K562 (cell line): Measurements from ENCODE around the gene C3. TPM values are rescaled to one million over a fixed set of nuclear protein-coding genes. Genes with fewer than 3 reads are reported as not detected.

Experiments used
- ATAC-seq: fragments of 200-7000 bp; cut with Tn5 transposase; 3 replicates; pipeline ENCODE4 v1.9.1; 2020; ENCODE audit warnings: moderate library complexity
- BruUV-seq: library from RNA; stranded (reverse); fragments of 400-500 nt; replicated peaks from 2 replicates; lab custom pipeline; 2021; lab: Mats Ljungman, UMichigan
- CTCF ChIA-PET: fragments of 300-600 bp; formaldehyde crosslinking; extraction: SDS; loops from one replicate; lab custom pipeline; 2021; ENCODE audit warnings: low intra/inter-chr PET ratio; lab: Yijun Ruan, JAX
- POLR2A ChIA-PET: fragments of 300-600, 350-650 bp; sonication (Branson Sonifier 250); formaldehyde crosslinking; extraction: SDS; loops from one replicate; lab custom pipeline; 2021; ENCODE audit warnings: antibody characterized with exemption, inconsistent platforms; lab: Yijun Ruan, JAX
- DNase-seq, 4 experiments: peaks; one replicate each; pipeline versions ENCODE4 v3.0.0 to v3.0.0-alpha.2; 2011 to 2018; ENCODE audit warnings: low spot score in 3 of 4, mixed read lengths in 3 of 4; ENCODE audit errors: extremely low read depth in 1 of 4
- FAIRE-seq: peaks from 2 replicates; lab custom pipeline; 2011; peaks lifted over from hg19 to GRCh38; lab: Jason Lieb, UNC
- H2AFZ ChIP-seq: 2 replicates; pipeline ENCODE4 v1.6.0; 2011; ENCODE audit warnings: low read depth, low read length, control low read depth, inconsistent platforms
- H3K27ac ChIP-seq: fragments of 200-600 bp; 3 replicates; pipeline ENCODE4 v1.8.0; 2011; ENCODE audit warnings: low read depth, mild to moderate bottlenecking, control low read depth, inconsistent platforms, low read length, moderate library complexity, mixed read lengths; ENCODE audit errors: extremely low read depth
- H3K27me3 ChIP-seq, 2 experiments: fragments of 300-600 bp in 1 of 2; 2 replicates in 1 of 2; 3 replicates in 1 of 2; pipeline versions ENCODE4 v1.6.0 to v1.8.0; 2011; ENCODE audit warnings: inconsistent platforms in 2 of 2, low read length in 2 of 2, mild to moderate bottlenecking in 1 of 2, mixed read lengths in 1 of 2, moderate library complexity in 1 of 2; ENCODE audit not compliant: control insufficient read depth in 2 of 2, insufficient read depth in 2 of 2
- H3K36me3 ChIP-seq: fragments of 300-600 bp; 3 replicates; pipeline ENCODE4 v1.8.0; 2011; ENCODE audit warnings: mild to moderate bottlenecking, low read length, inconsistent platforms; ENCODE audit not compliant: control insufficient read depth, insufficient read depth
- H3K4me1 ChIP-seq, 2 experiments: fragments of 200-600 bp in 1 of 2; replicated peaks in 1 of 2; 2 replicates in 1 of 2; 3 replicates in 1 of 2; pipeline versions ENCODE4 v1.5.1 to v1.8.0; 2011; ENCODE audit warnings: inconsistent platforms in 2 of 2, low read length in 2 of 2, mild to moderate bottlenecking in 1 of 2, mixed read lengths in 1 of 2, moderate library complexity in 1 of 2; ENCODE audit not compliant: control insufficient read depth in 2 of 2, insufficient read depth in 2 of 2
- H3K4me2 ChIP-seq: 2 replicates; pipeline ENCODE4 v1.6.1; 2011; ENCODE audit warnings: low read length, control low read depth, inconsistent platforms, mixed read lengths; ENCODE audit not compliant: insufficient read depth
- H3K4me3 ChIP-seq: fragments of 200-600 bp; sonication (generic), shearing (Covaris generic); 2 replicates; pipeline ENCODE4 v1.5.1; 2016; ENCODE audit warnings: control low read depth, inconsistent platforms
- H3K79me2 ChIP-seq: fragments of 200-600 bp; 3 replicates; pipeline ENCODE4 v1.8.0; 2011; ENCODE audit warnings: low read length, inconsistent platforms; ENCODE audit not compliant: control insufficient read depth, insufficient read depth
- H3K9ac ChIP-seq, 2 experiments: 2 replicates each; pipeline versions ENCODE4 v1.6.0 to v1.6.1; 2011; ENCODE audit warnings: low read depth in 2 of 2, low read length in 2 of 2, control low read depth in 1 of 2, inconsistent platforms in 1 of 2, mild to moderate bottlenecking in 1 of 2, mixed read lengths in 1 of 2; ENCODE audit not compliant: insufficient read depth in 1 of 2
- H3K9me1 ChIP-seq: one replicate; pipeline ENCODE4 v1.6.0; 2011; ENCODE audit warnings: inconsistent platforms, mild to moderate bottlenecking, low read length, moderate library complexity; ENCODE audit not compliant: control insufficient read depth, insufficient read depth
- H3K9me3 ChIP-seq: replicated peaks from 2 replicates; pipeline ENCODE4 v1.5.1; 2011; ENCODE audit warnings: low read depth, low read length, inconsistent platforms; ENCODE audit not compliant: control insufficient read depth, insufficient read depth
- H4K20me1 ChIP-seq: replicated peaks from 2 replicates; pipeline ENCODE4 v1.6.1; 2011; ENCODE audit warnings: low read length, inconsistent platforms, mixed read lengths; ENCODE audit not compliant: control insufficient read depth, insufficient read depth
- CBX2 ChIP-seq: fragments of 200-600 bp; sonication (generic); IDR thresholded peaks from one replicate; pipeline ENCODE4 v1.6.1; 2012; ENCODE audit warnings: mild to moderate bottlenecking, low read length, inconsistent platforms; ENCODE audit not compliant: insufficient read depth, poor library complexity, severe bottlenecking
- CTBP1 ChIP-seq: fragments of 450-650 bp; IDR thresholded peaks from 2 replicates; pipeline ENCODE4 v1.6.1; 2016; ENCODE audit warnings: borderline replicate concordance
- FOSL1 ChIP-seq: fragments of 200-800 bp; sonication (Bioruptor generic); conservative IDR thresholded peaks from 2 replicates; pipeline ENCODE4 v1.6.1; 2016; ENCODE audit warnings: missing genetic modification characterization, missing compliant biosample characterization
- HNRNPLL ChIP-seq: fragments of 200-400 bp; formaldehyde crosslinking; IDR thresholded peaks from 2 replicates; pipeline ENCODE4 v1.6.1; 2017; ENCODE audit warnings: low read length, low read depth, mild to moderate bottlenecking; ENCODE audit not compliant: poor library complexity, severe bottlenecking
- KAT2B ChIP-seq: IDR thresholded peaks from one replicate; pipeline ENCODE4 v1.6.1; 2012; ENCODE audit warnings: low read depth, mild to moderate bottlenecking, control low read depth, inconsistent platforms, low read length, moderate library complexity
- MAX ChIP-seq: sonication (generic); formaldehyde crosslinking; IDR thresholded peaks from 2 replicates; pipeline ENCODE4 v1.9.0; 2022; ENCODE audit warnings: mild to moderate bottlenecking, missing genetic modification reagents
- MXD1 ChIP-seq: fragments of 250-450 bp; sonication (Bioruptor Pico); IDR thresholded peaks from 2 replicates; pipeline ENCODE4 v1.8.0; 2021; ENCODE audit warnings: borderline replicate concordance, mild to moderate bottlenecking, moderate library complexity; ENCODE audit not compliant: poor library complexity, severe bottlenecking
- PTBP1 ChIP-seq: fragments of 200-400 bp; formaldehyde crosslinking; IDR thresholded peaks from 2 replicates; pipeline ENCODE4 v1.6.1; 2017; ENCODE audit warnings: low read depth, low read length
- SMAD4 ChIP-seq: fragments of 250-450 bp; sonication (Bioruptor Pico); conservative IDR thresholded peaks from 2 replicates; pipeline ENCODE4 v1.8.0; 2021; ENCODE audit warnings: inconsistent platforms, mild to moderate bottlenecking, moderate library complexity
- SMARCB1 ChIP-seq: IDR thresholded peaks from 2 replicates; pipeline ENCODE4 v1.6.1; 2011; ENCODE audit warnings: improper control_type of control experiment, low read depth; ENCODE audit not compliant: insufficient read length
- SNIP1 ChIP-seq: fragments of 450-650 bp; IDR thresholded peaks from 2 replicates; pipeline ENCODE4 v1.7.1; 2017; ENCODE audit warnings: low read depth, mild to moderate bottlenecking
- SRSF1 ChIP-seq: fragments of 200-400 bp; formaldehyde crosslinking; IDR thresholded peaks from 2 replicates; pipeline ENCODE4 v1.6.1; 2017; ENCODE audit warnings: mild to moderate bottlenecking, low read depth, low read length, moderate library complexity
- XRCC5 ChIP-seq: fragments of 200-400 bp; formaldehyde crosslinking; IDR thresholded peaks from 2 replicates; pipeline ENCODE4 v1.6.1; 2017; ENCODE audit warnings: low read depth, mild to moderate bottlenecking, low read length
- ZBTB5 ChIP-seq: fragments of 450-650 bp; IDR thresholded peaks from 2 replicates; pipeline ENCODE4 v1.6.1; 2017; ENCODE audit warnings: antibody characterized with exemption
- ZBTB9 ChIP-seq: fragments of 450-650 bp; formaldehyde crosslinking; IDR thresholded peaks from 2 replicates; pipeline ENCODE4 v1.4.0; 2020; ENCODE audit warnings: mild to moderate bottlenecking, moderate library complexity
- ZFX ChIP-seq: sonication (generic); formaldehyde crosslinking; IDR thresholded peaks from 2 replicates; pipeline ENCODE4 v1.8.0; 2022; ENCODE audit warnings: mild to moderate bottlenecking, missing genetic modification reagents, moderate library complexity
- ZNF766 ChIP-seq: fragments of 200-800 bp; sonication (Bioruptor generic); conservative IDR thresholded peaks from 2 replicates; pipeline ENCODE4 v1.6.1; 2016; ENCODE audit warnings: missing genetic modification characterization, missing compliant biosample characterization
- WGBS: fragments of 100-300 bp; shearing (Covaris generic); methylation state at CpG from one replicate; pipeline ENCODE4 v1.1.6; 2016; ENCODE audit warnings: low coverage, mixed read lengths; ENCODE audit not compliant: insufficient coverage; ENCODE audit errors: missing lambda C conversion rate; 5-methylcytosine and 5-hydroxymethylcytosine counted together
- in situ Hi-C: fragments of 300-500 bp; cut with MboI; formaldehyde crosslinking; loops from 4 replicates; pipeline ENCODE4 v1.15.0; 2018; ENCODE audit warnings: inconsistent platforms, mixed read lengths
- intact Hi-C: fragments of 100-400 bp; cut with micrococcal nuclease; formaldehyde crosslinking; loops from 2 replicates; pipeline ENCODE4 v1.14.2; 2022
- polyA plus RNA-seq, 8 experiments: library from polyadenylated mRNA; depleted of rRNA in 4 of 8; stranded (reverse) in 5 of 8; unstranded in 3 of 8; fragments of >200 nt; fragmentation: Nextera tagmentation in 2 of 8; fragmentation: Illumina TruSeq in 1 of 8; extraction: Ambion mirVana in 2 of 8; extraction: Trizol in 1 of 8; gene quantifications; 2 replicates each; pipeline versions ENCODE4 v1.2.1 to v1.2.3, GENCODE V29; 2011 to 2014; ENCODE audit warnings: inconsistent platforms in 1 of 8, missing spikeins in 1 of 8
- total RNA-seq, 7 experiments: library from RNA; depleted of rRNA in 6 of 7; stranded (reverse); fragments of >200 nt in 6 of 7; fragmentation: Illumina TruSeq in 2 of 7; extraction: Trizol in 2 of 7; gene quantifications; 2 replicates each; pipeline versions ENCODE4 v1.2.1 to v1.2.3, GENCODE V29; 2011 to 2021; ENCODE audit warnings: low replicate concordance in 1 of 7

C3 gene
- total and polyA plus RNA-seq, 9 of the 15 experiments (the other 6 are each of a cell fraction or from before 2014, with no cell fraction given) = 0.59 to 10.6 (median 2.2) TPM

- TF ChIP-seq XRCC5 (no peak), MAX (CRISPR knock-in tag) (no peak), ZNF766 (CRISPR knock-in tag) (no peak), FOSL1 (tag) (no peak), SMAD4 (CRISPR knock-in tag) (no peak)
Measured at GRCh38 chr19:6668691-6669090, 51.8 kb downstream of the C3 start (continued).

GRCh38 chr19:6667114-6667627, 53.3 kb downstream of the C3 start:
- intact Hi-C loops = no loop called here
- ChIA-PET POLR2A (interaction anchor here (0.6 to 0.7 kb wide), 2 partner anchors 61 to 170 kb away, joined by 3 read pairs; no protein-coding TSS in a partner anchor), CTCF (no interaction called here)
- H2AFZ ChIP-seq = peak overlapping the region; percentile 79
- no peak overlapping the region for H3K4me3 ChIP-seq
- H3K9me3 ChIP-seq = no peaks in the 10 kb centered on the region
- H3K9ac ChIP-seq = peak overlapping the region in 1 of 2 experiments; percentile 76; a peak in 1 of 4 replicates
- in situ Hi-C loops = no loop called here
- DNase-seq (peak; percentile 53 to 62 (median 59)), ATAC-seq (peak; percentile 83), FAIRE-seq (peak; percentile 73)
- H3K9me1 ChIP-seq = no peaks in the 10 kb centered on the region
- peak overlapping the region; percentile 70 for H3K4me2 ChIP-seq
- BruUV-seq = no TSS peak
- 8% methylated on average over 14 of the region's 14 CpGs for WGBS
- no peak overlapping the region; the same call in 2 of the 3 replicates for H3K27ac ChIP-seq
- no peaks in the 10 kb centered on the region for H3K79me2 ChIP-seq
- no peaks in the 10 kb centered on the region for H3K27me3 ChIP-seq
- peaks cover 11 to 26% of the 10 kb centered on the region in 2 experiments; a peak in 4 of 5 replicates for H3K4me1 ChIP-seq
- H4K20me1 ChIP-seq = no peaks in the 10 kb centered on the region; the same call in 1 of the 2 replicates
- H3K36me3 ChIP-seq = no peaks in the 10 kb centered on the region
- TF ChIP-seq ZBTB9 (CRISPR knock-in tag) = no peak
- TF ChIP-seq HNRNPLL = no peak
- peak; percentile 49; the same call in 1 of the 2 replicates for TF ChIP-seq ZFX (CRISPR knock-in tag)
- no peak for TF ChIP-seq MXD1 (CRISPR knock-in tag)
- no peak for TF ChIP-seq SRSF1
- no peak for TF ChIP-seq CBX2
- no peak for TF ChIP-seq SMARCB1
- peak; percentile 77; the same call in 1 of the 2 replicates for TF ChIP-seq CTBP1
- no peak for TF ChIP-seq SNIP1
- TF ChIP-seq KAT2B = no peak
- no peak for TF ChIP-seq ZBTB5
- no peak for TF ChIP-seq PTBP1
